GM12892 (cell line): ENCODE measurements around the gene ABI1.

Experiments
- POLR2A ChIP-seq: IDR thresholded peaks from 2 replicates; pipeline ENCODE4 v1.6.1; 2011; ENCODE audit warnings: low read depth, low read length, control low read depth
- POLR2AphosphoS5 ChIP-seq: IDR thresholded peaks from 2 replicates; pipeline ENCODE4 v1.6.1; 2011; ENCODE audit warnings: low read depth, low read length, control low read depth

DNA sequence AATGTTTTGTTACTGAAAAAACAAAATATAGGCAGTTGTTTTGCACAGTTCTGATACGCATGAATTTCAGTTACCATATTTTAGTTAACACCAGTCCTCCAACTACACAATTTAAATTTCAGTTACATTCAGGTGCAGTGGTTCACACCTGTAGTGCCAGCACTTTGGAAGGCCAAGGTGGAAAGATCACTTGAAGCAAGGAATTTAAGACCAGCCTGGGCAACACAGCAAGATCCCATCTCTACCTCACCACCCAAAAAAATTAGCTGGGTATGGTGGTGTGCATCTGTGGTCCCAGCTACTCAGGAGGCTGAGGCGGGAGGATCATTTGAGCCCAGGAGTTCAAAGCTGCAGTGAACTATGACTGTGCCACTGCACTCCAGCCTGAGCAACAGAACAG, 45.3 kb downstream of the ABI1 start:
- no peak for TF ChIP-seq POLR2AphosphoS5
- no peak for TF ChIP-seq POLR2A
